Activated T-helper 1 cell treated with anti-CD3 and anti-CD28 coated beads, Interleukin-12 subunit alpha, Interleukin-12 subunit beta, Interleukin-2, Interleukin-4 antibody, amounts not matched to agents 30 ng/mL and 10 ng/mL and 1 ng/mL, durations not matched to agents 14 hours and 24 hours and 36 hours (primary cell): ENCODE measurements around the gene NANOS2. TPM values are rescaled to one million over a fixed set of nuclear protein-coding genes. Genes with fewer than 3 reads are reported as not detected.
"Not testable (repeated sequence)": the region's sequence is repeated elsewhere in the genome, so short reads cannot be mapped to it uniquely, and the experiment has no call there.

Experiments
- DNase-seq: peaks from one replicate; pipeline ENCODE4 v3.0.0; 2021; ENCODE audit warnings: low spot score
- H3K27ac Mint-ChIP-seq: one replicate; pipeline ENCODE4 v1.8.0; 2021; ENCODE audit warnings: mild to moderate bottlenecking, mixed read lengths
- H3K27me3 Mint-ChIP-seq: one replicate; pipeline ENCODE4 v1.8.0; 2022; ENCODE audit warnings: mild to moderate bottlenecking, moderate library complexity, mixed read lengths; ENCODE audit not compliant: insufficient read depth
- H3K36me3 Mint-ChIP-seq: one replicate; pipeline ENCODE4 v1.8.0; 2021; ENCODE audit warnings: low read depth, mixed read lengths
- H3K4me1 Mint-ChIP-seq: one replicate; pipeline ENCODE4 v1.8.0; 2021; ENCODE audit warnings: low read depth, mixed read lengths
- H3K4me3 Mint-ChIP-seq: one replicate; pipeline ENCODE4 v1.8.0; 2021; ENCODE audit warnings: mild to moderate bottlenecking, moderate library complexity, mixed read lengths
- H3K9me3 Mint-ChIP-seq: one replicate; pipeline ENCODE4 v1.8.0; 2021; ENCODE audit warnings: mixed read lengths
- intact Hi-C: fragments of 100-400 bp; cut with micrococcal nuclease; formaldehyde crosslinking; loops from one replicate; pipeline ENCODE4 v1.15.1; 2024
- total RNA-seq: library from RNA; stranded (reverse); gene quantifications from 2 replicates; pipeline ENCODE4 v1.2.3, GENCODE V29; 2022

NANOS2 gene
- total RNA-seq, 1 donor from 2014 or later = not detected

DNA sequence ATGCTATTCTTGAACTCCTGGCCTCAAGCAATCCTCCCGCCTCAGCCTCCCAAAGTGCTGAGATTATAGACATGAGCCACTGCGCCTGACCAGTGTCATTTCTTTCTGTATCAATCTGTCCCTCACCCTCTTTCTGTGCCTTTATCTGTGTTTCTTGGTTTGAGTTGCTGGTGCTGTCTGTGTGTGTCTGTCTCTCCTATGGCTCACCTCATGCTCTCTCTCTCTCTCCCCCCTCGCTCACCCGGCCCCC lies 38.5 kb downstream of the NANOS2 start:
- Mint-ChIP-seq H3K4me3 (no peak overlapping the region), H3K36me3 (peaks cover 1% of the 10 kb centered on the region), H3K9me3 (no peaks in the 10 kb centered on the region), H3K27me3 (peaks cover 15% of the 10 kb centered on the region), H3K4me1 (peaks cover 18% of the 10 kb centered on the region), H3K27ac (peak overlapping the region; percentile 68)
- intact Hi-C loops = loop anchor here (1.0 kb wide), 1 partner anchor 13 kb away; the partner anchor contains the start of gene SYMPK
- DNase-seq = no peak

DNA sequence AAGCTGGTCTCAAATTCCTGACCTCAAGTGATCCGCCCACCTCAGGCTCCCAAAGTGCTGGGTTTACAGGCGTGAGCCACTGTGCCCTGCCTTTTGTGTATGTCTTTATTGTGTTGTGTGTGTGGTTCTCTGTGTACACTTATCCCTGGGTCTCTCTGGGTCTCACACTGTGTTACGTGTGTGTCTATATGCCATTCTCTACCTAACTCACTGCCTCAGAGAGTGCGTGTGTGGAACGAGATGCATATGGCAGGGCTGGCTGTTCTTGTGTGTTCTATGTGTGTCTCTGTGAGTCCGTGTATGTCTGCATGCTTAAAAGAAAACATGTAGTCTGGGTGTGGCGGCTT lies 40.0 kb downstream of the NANOS2 start:
- intact Hi-C loops = no loop called here
- Mint-ChIP-seq H3K4me1 (peaks cover 16% of the 10 kb centered on the region), H3K36me3 (peaks cover 1% of the 10 kb centered on the region), H3K4me3 (no peak overlapping the region), H3K27me3 (peaks cover 13% of the 10 kb centered on the region), H3K27ac (no peak overlapping the region), H3K9me3 (no peaks in the 10 kb centered on the region)
- DNase-seq = no peak

GRCh38 chr19:45873219-45873772 lies 41.3 kb downstream of the NANOS2 start:
- Mint-ChIP-seq H3K27me3 (peaks cover 13% of the 10 kb centered on the region), H3K4me1 (peaks cover 16% of the 10 kb centered on the region), H3K9me3 (no peaks in the 10 kb centered on the region), H3K36me3 (peaks cover 1% of the 10 kb centered on the region), H3K4me3 (no peak overlapping the region), H3K27ac (no peak overlapping the region)
- intact Hi-C loops = no loop called here
- DNase-seq = no peak

GRCh38 chr19:45872095-45872919 lies 42.3 kb downstream of the NANOS2 start:
- H3K27me3 Mint-ChIP-seq = peaks cover 12% of the 10 kb centered on the region
- DNase-seq = no peak
- no peaks in the 10 kb centered on the region for H3K9me3 Mint-ChIP-seq
- H3K4me3 Mint-ChIP-seq = no peak overlapping the region
- H3K4me1 Mint-ChIP-seq = peaks cover 11% of the 10 kb centered on the region
- intact Hi-C loops = no loop called here
- no peak overlapping the region for H3K27ac Mint-ChIP-seq
- peaks cover 1% of the 10 kb centered on the region for H3K36me3 Mint-ChIP-seq

- H3K27ac Mint-ChIP-seq = no peak overlapping the region
- H3K36me3 Mint-ChIP-seq = no peaks in the 10 kb centered on the region
- no peaks in the 10 kb centered on the region for H3K9me3 Mint-ChIP-seq
- DNase-seq = no peak
- peaks cover 3% of the 10 kb centered on the region for H3K4me1 Mint-ChIP-seq
- peaks cover 12% of the 10 kb centered on the region for H3K27me3 Mint-ChIP-seq
- intact Hi-C loops = no loop called here
- no peak overlapping the region for H3K4me3 Mint-ChIP-seq
These were observed 43.8 kb downstream of the NANOS2 start for GRCh38 chr19:45870798-45871197.

DNA sequence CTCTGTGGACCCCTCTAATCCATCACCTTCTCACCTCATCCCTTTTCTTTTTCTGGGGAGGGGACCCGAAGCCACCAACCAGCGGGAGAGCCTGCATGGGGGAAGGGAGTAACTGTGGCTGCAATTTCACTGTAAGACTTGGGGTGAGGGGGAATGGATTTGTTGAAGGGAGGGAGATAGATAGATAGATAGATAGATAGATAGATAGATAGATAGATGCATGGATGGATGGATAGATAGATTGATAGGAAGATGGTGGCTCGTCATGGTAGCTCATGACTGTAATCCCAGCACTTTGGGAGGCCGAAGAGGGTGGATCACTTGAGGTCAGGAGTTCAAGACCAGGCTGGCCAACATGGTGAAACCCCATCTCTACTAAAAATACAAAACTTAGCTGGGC lies 47.3 kb downstream of the NANOS2 start:
- Mint-ChIP-seq H3K27me3 (peaks cover 36% of the 10 kb centered on the region), H3K4me1 (peaks cover 19% of the 10 kb centered on the region)
- H3K9me3 Mint-ChIP-seq, intact Hi-C loops, H3K4me3 Mint-ChIP-seq, H3K27ac Mint-ChIP-seq, DNase-seq, H3K36me3 Mint-ChIP-seq: not testable (repeated sequence)

DNA sequence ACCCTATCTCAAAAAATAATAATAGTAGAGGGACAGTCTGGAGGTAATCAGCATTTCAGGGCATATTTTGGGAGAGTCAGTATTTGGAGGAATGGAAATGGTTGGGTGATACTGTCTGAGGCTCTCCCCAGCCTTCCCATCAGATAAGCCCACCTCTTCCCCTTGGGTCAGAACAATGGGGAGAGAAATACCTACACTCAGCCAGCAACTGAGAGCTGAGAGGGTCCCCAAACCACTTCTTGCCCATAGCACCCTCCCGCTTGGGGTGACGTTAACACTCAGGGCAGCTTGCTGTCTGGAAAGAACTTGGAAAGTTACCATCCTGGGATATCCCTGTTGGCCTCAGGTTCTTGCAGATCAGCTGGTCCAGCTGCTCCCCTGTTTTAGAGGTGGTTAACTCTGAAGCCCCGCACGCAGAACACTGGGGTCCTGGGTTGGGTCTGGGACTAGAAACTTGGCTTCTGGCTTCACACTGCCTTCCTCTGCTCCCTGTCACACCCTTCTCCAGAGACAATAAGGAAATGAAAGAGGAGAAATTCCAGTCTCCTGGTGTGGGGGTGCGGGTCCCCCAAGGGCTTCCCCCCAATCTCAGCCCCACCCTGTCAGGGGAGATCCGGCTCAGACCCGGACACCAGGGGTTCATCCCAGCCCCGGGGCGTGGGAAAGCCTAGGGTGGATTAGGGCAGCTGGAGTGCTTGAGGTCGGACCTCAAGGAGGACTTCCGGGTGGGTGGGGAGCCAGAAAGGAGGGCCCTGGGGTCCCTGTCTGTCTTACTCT lies 48.0 kb downstream of the NANOS2 start:
- Mint-ChIP-seq H3K36me3 (no peaks in the 10 kb centered on the region), H3K4me1 (peaks cover 24% of the 10 kb centered on the region), H3K27me3 (peaks cover 36% of the 10 kb centered on the region), H3K4me3 (no peak overlapping the region), H3K9me3 (no peaks in the 10 kb centered on the region), H3K27ac (no peak overlapping the region)
- intact Hi-C loops = no loop called here
- no peak for DNase-seq

- no peak for DNase-seq
- intact Hi-C loops = no loop called here
- Mint-ChIP-seq H3K36me3 (peaks cover 3% of the 10 kb centered on the region), H3K27ac (no peak overlapping the region), H3K27me3 (peaks cover 34% of the 10 kb centered on the region), H3K9me3 (no peaks in the 10 kb centered on the region), H3K4me1 (peaks cover 24% of the 10 kb centered on the region), H3K4me3 (no peak overlapping the region)
These were observed 49.2 kb downstream of the NANOS2 start for GRCh38 chr19:45865269-45865948.

DNA sequence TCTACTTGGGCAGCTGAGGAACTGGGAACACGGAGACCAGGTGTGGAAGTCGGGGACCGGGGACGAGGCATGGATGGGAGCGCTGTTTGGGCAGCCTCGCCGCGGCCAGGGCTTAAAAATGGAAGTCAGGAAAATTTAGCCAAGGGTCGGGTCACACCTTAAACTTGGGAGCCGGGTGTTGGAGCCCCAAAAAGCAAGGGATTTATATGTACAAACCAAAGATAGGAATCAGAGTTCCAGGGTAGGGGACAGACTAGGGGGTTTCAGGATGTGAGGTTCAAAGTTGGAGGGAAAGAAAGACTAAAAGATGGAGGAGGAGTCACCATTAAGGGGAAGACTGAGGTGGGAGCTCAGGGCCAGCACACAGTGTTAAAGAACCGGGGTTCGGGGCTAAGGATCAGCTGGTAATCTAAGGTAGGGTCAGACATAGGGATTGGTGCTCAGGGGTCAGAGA lies 49.9 kb downstream of the NANOS2 start:
- intact Hi-C loops = loop anchor here (5.0 kb wide), 2 partner anchors 153 to 483 kb away; partner anchors contain the start of gene PPP5C
- peaks cover 5% of the 10 kb centered on the region for H3K36me3 Mint-ChIP-seq
- H3K9me3 Mint-ChIP-seq = no peaks in the 10 kb centered on the region
- H3K27ac Mint-ChIP-seq = peak overlapping the region; percentile 48
- H3K27me3 Mint-ChIP-seq = peaks cover 34% of the 10 kb centered on the region
- peak overlapping the region; percentile 69 for H3K4me3 Mint-ChIP-seq
- DNase-seq = no peak
- H3K4me1 Mint-ChIP-seq = peaks cover 24% of the 10 kb centered on the region

- Mint-ChIP-seq H3K4me3 (peak within 1 kb of the TSS; percentile 94), H3K27me3 (peaks cover 34% of the 10 kb centered on the region), H3K9me3 (no peaks in the 10 kb centered on the region), H3K4me1 (peaks cover 24% of the 10 kb centered on the region), H3K36me3 (peaks cover 5% of the 10 kb centered on the region), H3K27ac (peak within 1 kb of the TSS; percentile 95)
- DNase-seq = peak; percentile 57
- intact Hi-C loops = loop anchor here (1.0 to 5.0 kb wide), 14 partner anchors 12 to 974 kb away; partner anchors contain the start of genes CCDC61, FBXO46, IRF2BP1 and MYPOP
These were observed 50.5 kb downstream of the NANOS2 start, which contains the start of gene FOXA3 for GRCh38 chr19:45863840-45864628. Gene FOXA3, plus strand, starts transcription at chr19:45864326. Its CDS starts 131 bp downstream, at chr19:45864457.

DNA sequence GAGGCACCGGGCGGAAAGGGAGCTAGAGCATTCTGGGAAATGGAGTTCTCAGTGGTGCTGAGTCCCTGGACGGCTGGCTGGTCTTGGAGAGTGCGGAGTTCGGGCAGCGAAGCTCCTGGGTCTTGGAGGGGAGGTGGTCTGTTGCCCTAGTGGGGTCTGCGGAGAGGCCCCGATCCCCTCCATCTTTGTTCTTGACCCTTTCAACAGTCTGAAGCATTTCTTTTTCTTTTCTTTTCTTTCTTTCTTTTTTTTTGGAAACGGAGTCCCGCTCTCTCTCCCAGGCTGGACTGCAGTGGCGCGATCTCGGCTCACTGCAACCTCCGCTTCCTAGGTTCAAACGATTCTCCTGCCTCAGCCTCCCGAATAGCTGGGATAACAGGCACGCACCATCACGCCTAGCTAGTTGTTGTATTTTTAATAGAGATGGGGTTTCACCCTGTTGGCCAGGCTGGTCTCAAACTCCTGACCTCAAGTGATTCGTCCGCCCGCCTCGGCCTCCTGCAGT lies 51.2 kb downstream of the NANOS2 start:
- H3K36me3 Mint-ChIP-seq = peaks cover 9% of the 10 kb centered on the region
- intact Hi-C loops = loop anchor here (1.0 to 5.0 kb wide), 14 partner anchors 13 to 973 kb away; partner anchors contain the start of genes CCDC61, FBXO46, IRF2BP1 and MYPOP
- peak overlapping the region; percentile 95 for H3K27ac Mint-ChIP-seq
- DNase-seq = no peak
- H3K27me3 Mint-ChIP-seq = peaks cover 34% of the 10 kb centered on the region
- no peaks in the 10 kb centered on the region for H3K9me3 Mint-ChIP-seq
- peak overlapping the region; percentile 94 for H3K4me3 Mint-ChIP-seq
- peaks cover 25% of the 10 kb centered on the region for H3K4me1 Mint-ChIP-seq
